Caco-2 (cell line): Measurements from ENCODE around the gene COQ5. TPM values are rescaled to one million over a fixed set of nuclear protein-coding genes. Genes with fewer than 3 reads are reported as not detected.

ENCODE experiments used
- BruUV-seq: library from RNA; stranded (reverse); fragments of 400-500 nt; replicated peaks from 2 replicates; lab custom pipeline; 2021; lab: Mats Ljungman, UMichigan
- CTCF ChIA-PET: fragments of 300-600 bp; sonication (Branson Sonifier 250); formaldehyde crosslinking; loops from one replicate; lab custom pipeline; 2022; ENCODE audit warnings: antibody characterized with exemption; lab: Charles Lee
- POLR2A ChIA-PET: fragments of 300-600 bp; sonication (Branson Sonifier 250); formaldehyde crosslinking; loops from one replicate; lab custom pipeline; 2022; ENCODE audit warnings: antibody characterized with exemption; lab: Charles Lee
- DNase-seq, 2 experiments: peaks; one replicate each; pipeline versions ENCODE4 v3.0.0 to v3.0.0-alpha.2; 2020 to 2022
- H3K27me3 ChIP-seq: replicated peaks from 2 replicates; pipeline ENCODE4 v1.6.0; 2011; ENCODE audit warnings: low read length; ENCODE audit not compliant: control insufficient read depth, insufficient read depth
- H3K36me3 ChIP-seq: 2 replicates; pipeline ENCODE4 v1.5.1; 2011; ENCODE audit warnings: low read length; ENCODE audit not compliant: control insufficient read depth, insufficient read depth
- H3K4me1 ChIP-seq: fragments of 250-450 bp; sonication (Bioruptor Pico); 2 replicates; pipeline ENCODE4 v1.5.1; 2020; ENCODE audit warnings: mild to moderate bottlenecking
- H3K4me3 ChIP-seq: 2 replicates; pipeline ENCODE4 v1.5.1; 2011; ENCODE audit warnings: low read depth, mild to moderate bottlenecking, control low read depth, low read length
- H3K9me3 ChIP-seq: fragments of 250-450 bp; sonication (Bioruptor Pico); 2 replicates; pipeline ENCODE4 v1.5.1; 2020; ENCODE audit warnings: mild to moderate bottlenecking, moderate library complexity
- H3K27ac Mint-ChIP-seq: one replicate; pipeline ENCODE4 v1.8.0; 2022; ENCODE audit warnings: mixed read lengths; ENCODE audit not compliant: unreplicated experiment
- H3K27me3 Mint-ChIP-seq: one replicate; pipeline ENCODE4 v1.8.0; 2022; ENCODE audit warnings: mixed read lengths; ENCODE audit not compliant: insufficient read depth, unreplicated experiment
- H3K36me3 Mint-ChIP-seq: one replicate; pipeline ENCODE4 v1.8.0; 2022; ENCODE audit warnings: mild to moderate bottlenecking, mixed read lengths; ENCODE audit not compliant: insufficient read depth, unreplicated experiment
- H3K4me1 Mint-ChIP-seq: one replicate; pipeline ENCODE4 v1.8.0; 2022; ENCODE audit warnings: low read depth, mixed read lengths; ENCODE audit not compliant: unreplicated experiment
- H3K4me3 Mint-ChIP-seq: one replicate; pipeline ENCODE4 v1.8.0; 2022; ENCODE audit warnings: mild to moderate bottlenecking, moderate library complexity, mixed read lengths; ENCODE audit not compliant: unreplicated experiment
- H3K9me3 Mint-ChIP-seq: one replicate; pipeline ENCODE4 v1.8.0; 2022; ENCODE audit warnings: mixed read lengths; ENCODE audit not compliant: unreplicated experiment
- CTCF ChIP-seq, 2 experiments: fragments of 200-600 bp in 1 of 2; IDR thresholded peaks; 1 replicate in 1 of 2; 2 replicates in 1 of 2; pipeline versions ENCODE4 v1.5.1 to v1.8.0; 2011 to 2022; ENCODE audit warnings: antibody characterized with exemption in 1 of 2, control low read depth in 1 of 2, inconsistent platforms in 1 of 2, low read depth in 1 of 2, low read length in 1 of 2, mild to moderate bottlenecking in 1 of 2, moderate library complexity in 1 of 2; ENCODE audit not compliant: insufficient read depth in 1 of 2, severe bottlenecking in 1 of 2, unreplicated experiment in 1 of 2
- intact Hi-C: fragments of 100-400 bp; cut with micrococcal nuclease; formaldehyde crosslinking; loops from one replicate; pipeline ENCODE4 v1.10.0; 2022; ENCODE audit not compliant: unreplicated experiment
- total RNA-seq: library from RNA; stranded (reverse); gene quantifications from 2 replicates; pipeline ENCODE4 v1.2.3, GENCODE V29; 2022

Gene COQ5
- total RNA-seq, 1 experiment from 2014 or later: 20.7 TPM

- DNase-seq: no peak
- Histone ChIP-seq H3K4me1 (no peaks in the 10 kb centered on the region), H3K4me3 (no peak overlapping the region), H3K36me3 (no peaks in the 10 kb centered on the region), H3K9me3 (no peaks in the 10 kb centered on the region), H3K27me3 (no peaks in the 10 kb centered on the region)
- no peaks in the 10 kb centered on the region for H3K36me3 Mint-ChIP-seq
- intact Hi-C loops: no loop called here
- H3K27ac Mint-ChIP-seq: no peak overlapping the region
- no peaks in the 10 kb centered on the region for H3K9me3 Mint-ChIP-seq
- no peak for TF ChIP-seq CTCF (IDR thresholded peaks at IDR 0.05; ENCODE audit: insufficient read depth in 1 of 2, low read depth in 1 of 2, low read length in 1 of 2, severe bottlenecking in 1 of 2, unreplicated experiment in 1 of 2)
- ChIA-PET POLR2A (no interaction called here), CTCF (no interaction called here)
- no peak overlapping the region for H3K4me3 Mint-ChIP-seq
- H3K4me1 Mint-ChIP-seq: no peaks in the 10 kb centered on the region
- no TSS peak for BruUV-seq
- no peaks in the 10 kb centered on the region for H3K27me3 Mint-ChIP-seq
These were observed 48.7 kb downstream of the COQ5 start for GRCh38 chr12:120480211-120480610.

GRCh38 chr12:120479458-120479857 is 49.5 kb downstream of the COQ5 start:
- Histone ChIP-seq H3K36me3 (no peaks in the 10 kb centered on the region), H3K27me3 (no peaks in the 10 kb centered on the region), H3K4me1 (no peaks in the 10 kb centered on the region), H3K4me3 (no peak overlapping the region), H3K9me3 (no peaks in the 10 kb centered on the region)
- BruUV-seq: no TSS peak
- Mint-ChIP-seq H3K9me3 (no peaks in the 10 kb centered on the region), H3K27ac (no peak overlapping the region), H3K4me3 (no peak overlapping the region), H3K36me3 (no peaks in the 10 kb centered on the region), H3K4me1 (peaks cover 6% of the 10 kb centered on the region), H3K27me3 (no peaks in the 10 kb centered on the region)
- intact Hi-C loops: no loop called here
- ChIA-PET POLR2A (no interaction called here), CTCF (interaction anchor here (0.6 kb wide), 1 partner anchor 12 kb away, joined by 3 read pairs; no protein-coding TSS in a partner anchor)
- TF ChIP-seq CTCF (IDR thresholded peaks at IDR 0.05; ENCODE audit: insufficient read depth in 1 of 2, low read depth in 1 of 2, low read length in 1 of 2, severe bottlenecking in 1 of 2, unreplicated experiment in 1 of 2): no peak
- no peak for DNase-seq

GRCh38 chr12:120475643-120476042 is 53.3 kb downstream of the COQ5 start:
- H3K9me3 Mint-ChIP-seq: no peaks in the 10 kb centered on the region
- CTCF ChIA-PET: no interaction called here
- no peaks in the 10 kb centered on the region for H3K36me3 Mint-ChIP-seq
- peaks cover 13% of the 10 kb centered on the region for H3K4me1 Mint-ChIP-seq
- Histone ChIP-seq H3K36me3 (no peaks in the 10 kb centered on the region), H3K4me3 (no peak overlapping the region), H3K9me3 (no peaks in the 10 kb centered on the region), H3K27me3 (no peaks in the 10 kb centered on the region), H3K4me1 (no peaks in the 10 kb centered on the region; the same call in 1 of the 2 replicates)
- DNase-seq: no peak
- H3K27me3 Mint-ChIP-seq: no peaks in the 10 kb centered on the region
- no TSS peak for BruUV-seq
- intact Hi-C loops: no loop called here
- TF ChIP-seq CTCF (IDR thresholded peaks at IDR 0.05; ENCODE audit: insufficient read depth in 1 of 2, low read depth in 1 of 2, low read length in 1 of 2, severe bottlenecking in 1 of 2, unreplicated experiment in 1 of 2): no peak
- POLR2A ChIA-PET: no interaction called here
- no peak overlapping the region for H3K4me3 Mint-ChIP-seq
- H3K27ac Mint-ChIP-seq: no peak overlapping the region
